Endothelial cell of umbilical vein (primary cell): ENCODE measurements around the gene TXNL4A. TPM values are rescaled to one million over a fixed set of nuclear protein-coding genes. Genes with fewer than 3 reads are reported as not detected.

Source experiments
- BruUV-seq: library from RNA; stranded (reverse); fragments of 400-500 nt; replicated peaks from 2 replicates; lab custom pipeline; 2021; lab: Mats Ljungman, UMichigan
- CTCF ChIA-PET: fragments of 300-600, 350-600 bp; sonication (Branson Sonifier 250); formaldehyde crosslinking; loops from one replicate; lab custom pipeline; 2021; ENCODE audit warnings: antibody characterized with exemption, inconsistent platforms; lab: Charles Lee
- POLR2A ChIA-PET: fragments of 300-600, 350-600 bp; sonication (Branson Sonifier 250); formaldehyde crosslinking; loops from one replicate; lab custom pipeline; 2021; ENCODE audit warnings: antibody characterized with exemption, inconsistent platforms; lab: Charles Lee
- DNase-seq: peaks from one replicate; pipeline ENCODE4 v3.0.0-alpha.2; 2011; ENCODE audit warnings: low read depth, low spot score
- FAIRE-seq: peaks from 2 replicates; lab custom pipeline; 2011; peaks lifted over from hg19 to GRCh38; lab: Jason Lieb, UNC
- H2AFZ ChIP-seq: 2 replicates; pipeline ENCODE4 v1.6.0; 2012; ENCODE audit warnings: low read depth, low read length, control low read depth, inconsistent platforms
- H3K27ac ChIP-seq: 2 replicates; pipeline ENCODE4 v1.5.1; 2011; ENCODE audit warnings: low read depth, mild to moderate bottlenecking, control low read depth, low read length, moderate library complexity; ENCODE audit not compliant: insufficient read depth
- H3K27me3 ChIP-seq, 2 experiments: 2 replicates each; pipeline versions ENCODE4 v1.6.0 to v1.6.1; 2011; ENCODE audit warnings: low read length in 2 of 2, mixed read lengths in 1 of 2; ENCODE audit not compliant: control insufficient read depth in 2 of 2, insufficient read depth in 2 of 2
- H3K36me3 ChIP-seq, 2 experiments: 2 replicates in 1 of 2; 3 replicates in 1 of 2; pipeline ENCODE4 v1.5.1; 2011; ENCODE audit warnings: low read length in 2 of 2, mild to moderate bottlenecking in 1 of 2, moderate library complexity in 1 of 2; ENCODE audit not compliant: control insufficient read depth in 2 of 2, insufficient read depth in 2 of 2; ENCODE audit errors: extremely low read depth in 1 of 2
- H3K4me1 ChIP-seq: 3 replicates; pipeline ENCODE4 v1.5.1; 2011; ENCODE audit warnings: mild to moderate bottlenecking, low read length; ENCODE audit not compliant: control insufficient read depth, insufficient read depth; ENCODE audit errors: extremely low read depth
- H3K4me2 ChIP-seq: 2 replicates; pipeline ENCODE4 v1.6.1; 2011; ENCODE audit warnings: low read length, control low read depth, mixed read lengths; ENCODE audit not compliant: insufficient read depth
- H3K4me3 ChIP-seq, 3 experiments: fragments of 200-600 bp in 1 of 3; sonication (generic), shearing (Covaris generic) in 1 of 3; replicated peaks in 1 of 3; 2 replicates each; pipeline ENCODE4 v1.5.1; 2011 to 2016; ENCODE audit warnings: control low read depth in 3 of 3, low read length in 3 of 3, mild to moderate bottlenecking in 2 of 3, inconsistent platforms in 1 of 3, low read depth in 1 of 3, moderate library complexity in 1 of 3; ENCODE audit not compliant: insufficient read depth in 1 of 3
- H3K79me2 ChIP-seq: 2 replicates; pipeline ENCODE4 v1.6.0; 2012; ENCODE audit warnings: low read length, inconsistent platforms; ENCODE audit not compliant: control insufficient read depth, insufficient read depth
- H3K9ac ChIP-seq: replicated peaks from 2 replicates; pipeline ENCODE3; 2011; ENCODE audit warnings: low read length, control low read depth; ENCODE audit not compliant: insufficient read depth; ENCODE audit errors: extremely low read depth
- H3K9me1 ChIP-seq: replicated peaks from 3 replicates; pipeline ENCODE4 v1.6.0; 2011; ENCODE audit warnings: mild to moderate bottlenecking, low read length; ENCODE audit not compliant: control insufficient read depth, insufficient read depth; ENCODE audit errors: extremely low read depth
- H3K9me3 ChIP-seq: replicated peaks from 2 replicates; pipeline ENCODE4 v1.5.1; 2012; ENCODE audit warnings: low read length, inconsistent platforms; ENCODE audit not compliant: control insufficient read depth, insufficient read depth
- H4K20me1 ChIP-seq: replicated peaks from 2 replicates; pipeline ENCODE3; 2011; ENCODE audit warnings: mild to moderate bottlenecking, low read length; ENCODE audit not compliant: control insufficient read depth, insufficient read depth; ENCODE audit errors: extremely low read depth
- EZH2 ChIP-seq: IDR thresholded peaks from 2 replicates; pipeline ENCODE4 v1.6.1; 2012; ENCODE audit warnings: borderline replicate concordance, low read depth, mild to moderate bottlenecking, moderate library complexity, low read length, inconsistent platforms; ENCODE audit not compliant: severe bottlenecking
- FOS ChIP-seq: IDR thresholded peaks from 2 replicates; pipeline ENCODE4 v1.6.1; 2011; ENCODE audit warnings: mild to moderate bottlenecking, low read length, moderate library complexity, borderline replicate concordance; ENCODE audit not compliant: insufficient read depth
- GATA2 ChIP-seq: IDR thresholded peaks from 2 replicates; pipeline ENCODE4 v1.7.0; 2011; ENCODE audit warnings: low read depth, mild to moderate bottlenecking, moderate library complexity, mixed read lengths, low read length; ENCODE audit not compliant: insufficient read length, insufficient read depth
- JUN ChIP-seq: IDR thresholded peaks from 2 replicates; pipeline ENCODE4 v1.6.1; 2011; ENCODE audit warnings: borderline replicate concordance, low read depth; ENCODE audit not compliant: insufficient read length, insufficient read depth
- MYC ChIP-seq: IDR thresholded peaks from one replicate; pipeline ENCODE4 v1.6.1; 2011; ENCODE audit warnings: mild to moderate bottlenecking, low read depth, low read length
- POLR2A ChIP-seq: IDR thresholded peaks from 2 replicates; pipeline ENCODE4 v1.6.1; 2012; ENCODE audit warnings: low read depth, mild to moderate bottlenecking, control low read depth, low read length
- POLR2AphosphoS5 ChIP-seq: IDR thresholded peaks from 2 replicates; pipeline ENCODE4 v1.6.1; 2012; ENCODE audit warnings: low read depth, mild to moderate bottlenecking, control low read depth, low read length, moderate library complexity; ENCODE audit not compliant: insufficient read depth
- dilution Hi-C: fragments of 300-500 bp; cut with MboI; formaldehyde crosslinking; loops from one replicate; pipeline ENCODE4 v1.15.0; 2019; ENCODE audit warnings: low sequenced_read_pairs; ENCODE audit not compliant: extremely low pct_ligation_motif_present
- intact Hi-C: fragments of 100-400 bp; cut with micrococcal nuclease; formaldehyde crosslinking; loops from one replicate; pipeline ENCODE4 v1.10.0; 2022
- polyA plus RNA-seq, 4 experiments: library from polyadenylated mRNA; depleted of rRNA in 3 of 4; stranded (reverse) in 3 of 4; unstranded in 1 of 4; fragments of >200 nt; gene quantifications; 2 replicates each; pipeline versions ENCODE4 v1.2.1 to v1.2.3, GENCODE V29; 2011 to 2012; ENCODE audit warnings: missing spikeins in 1 of 4
- total RNA-seq: library from RNA; stranded (reverse); gene quantifications from 2 replicates; pipeline ENCODE4 v1.2.3, GENCODE V29; 2021
- TF ChIP-seq, protein P1 (sequence below): IDR thresholded peaks from 2 replicates; pipeline ENCODE4 v1.6.1; 2011; ENCODE audit not compliant: insufficient read depth, insufficient read length
- TF ChIP-seq, protein P2 (sequence below), 2 donors: IDR thresholded peaks; 1 replicate in 1 of 2; 2 replicates in 1 of 2; pipeline ENCODE4 v1.5.1; 2011; ENCODE audit warnings: low read length in 2 of 2, mild to moderate bottlenecking in 2 of 2, moderate library complexity in 2 of 2, control low read depth in 1 of 2, inconsistent platforms in 1 of 2, low read depth in 1 of 2; ENCODE audit not compliant: insufficient read depth in 1 of 2; ENCODE audit errors: extremely low read depth in 1 of 2

TXNL4A gene
- total and polyA plus RNA-seq, 2 donors (not counting 3 experiments of a cell fraction or from before 2014, with no cell fraction given): 148 to 172 TPM

DNA sequence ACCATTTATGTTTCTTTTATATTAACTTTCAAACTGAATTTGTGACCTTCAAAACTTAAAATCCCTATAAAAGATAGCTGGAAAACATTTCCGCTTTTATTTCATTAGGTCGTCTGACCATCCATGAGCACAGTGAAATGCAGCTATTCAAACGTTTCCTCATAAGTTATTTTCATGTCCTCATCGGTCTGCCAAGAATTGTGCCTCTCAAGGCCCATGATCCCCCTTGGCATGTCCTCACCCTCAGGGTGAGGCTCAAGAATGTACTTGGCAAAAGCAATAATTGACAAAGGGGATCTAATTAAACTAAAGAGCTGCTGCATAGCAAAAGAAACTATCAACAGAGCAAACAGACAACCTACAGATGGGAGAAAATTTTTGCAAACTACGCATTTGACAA, 49.3 kb downstream of the TXNL4A start:
- no peak for FAIRE-seq
- Histone ChIP-seq H3K79me2 (peaks cover 28% of the 10 kb centered on the region), H3K27ac (no peak overlapping the region), H3K9ac (no peak overlapping the region), H3K36me3 (peaks cover 4 to 25% of the 10 kb centered on the region in 2 experiments), H4K20me1 (no peaks in the 10 kb centered on the region), H3K4me1 (no peaks in the 10 kb centered on the region), H3K4me3 (no peak overlapping the region), H3K9me1 (no peaks in the 10 kb centered on the region), H3K9me3 (no peaks in the 10 kb centered on the region), H3K27me3 (no peaks in the 10 kb centered on the region), H3K4me2 (no peak overlapping the region), H2AFZ (no peak overlapping the region)
- TF ChIP-seq EZH2 (no peak), POLR2AphosphoS5 (no peak), JUN (no peak), POLR2A (no peak), MYC (no peak), GATA2 (no peak), FOS (no peak)
- TF ChIP-seq, protein P1, sequence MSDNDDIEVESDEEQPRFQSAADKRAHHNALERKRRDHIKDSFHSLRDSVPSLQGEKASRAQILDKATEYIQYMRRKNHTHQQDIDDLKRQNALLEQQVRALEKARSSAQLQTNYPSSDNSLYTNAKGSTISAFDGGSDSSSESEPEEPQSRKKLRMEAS: no peak
- TF ChIP-seq, protein P2, sequence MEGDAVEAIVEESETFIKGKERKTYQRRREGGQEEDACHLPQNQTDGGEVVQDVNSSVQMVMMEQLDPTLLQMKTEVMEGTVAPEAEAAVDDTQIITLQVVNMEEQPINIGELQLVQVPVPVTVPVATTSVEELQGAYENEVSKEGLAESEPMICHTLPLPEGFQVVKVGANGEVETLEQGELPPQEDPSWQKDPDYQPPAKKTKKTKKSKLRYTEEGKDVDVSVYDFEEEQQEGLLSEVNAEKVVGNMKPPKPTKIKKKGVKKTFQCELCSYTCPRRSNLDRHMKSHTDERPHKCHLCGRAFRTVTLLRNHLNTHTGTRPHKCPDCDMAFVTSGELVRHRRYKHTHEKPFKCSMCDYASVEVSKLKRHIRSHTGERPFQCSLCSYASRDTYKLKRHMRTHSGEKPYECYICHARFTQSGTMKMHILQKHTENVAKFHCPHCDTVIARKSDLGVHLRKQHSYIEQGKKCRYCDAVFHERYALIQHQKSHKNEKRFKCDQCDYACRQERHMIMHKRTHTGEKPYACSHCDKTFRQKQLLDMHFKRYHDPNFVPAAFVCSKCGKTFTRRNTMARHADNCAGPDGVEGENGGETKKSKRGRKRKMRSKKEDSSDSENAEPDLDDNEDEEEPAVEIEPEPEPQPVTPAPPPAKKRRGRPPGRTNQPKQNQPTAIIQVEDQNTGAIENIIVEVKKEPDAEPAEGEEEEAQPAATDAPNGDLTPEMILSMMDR (IDR thresholded peaks at IDR 0.05; ENCODE audit: extremely low read depth in 1 of 2, insufficient read depth in 1 of 2, low read depth in 1 of 2, low read length in 2 of 2): no peak
- DNase-seq: no peak
- dilution Hi-C loops: no loop called here
- ChIA-PET CTCF (interaction anchor here (1.1 kb wide), 1 partner anchor 10 kb away, joined by 4 read pairs; no protein-coding TSS in a partner anchor), POLR2A (no interaction called here)
- no TSS peak for BruUV-seq
- intact Hi-C loops: no loop called here
